Mesenchymal stem cell (in vitro differentiated cells and primary cell): ENCODE measurements around the gene GMCL2.

Experiments used
- DNase-seq: peaks from one replicate; pipeline ENCODE4 v3.0.0-alpha.2; 2013
- H2AFZ ChIP-seq: one replicate; pipeline ENCODE4 v1.6.1; 2013; ENCODE audit warnings: low read depth, mild to moderate bottlenecking, control low read depth, inconsistent platforms, low read length, moderate library complexity
- H2AK5ac ChIP-seq: 2 replicates; pipeline ENCODE4 v1.6.1; 2013; ENCODE audit warnings: low read length, moderate library complexity, mild to moderate bottlenecking, inconsistent platforms; ENCODE audit not compliant: severe bottlenecking
- H2BK120ac ChIP-seq: one replicate; pipeline ENCODE4 v1.6.1; 2013; ENCODE audit warnings: low read depth, mild to moderate bottlenecking, inconsistent platforms, low read length, moderate library complexity
- H2BK12ac ChIP-seq, 2 experiments: one replicate each; pipeline ENCODE4 v1.6.1; 2013; ENCODE audit warnings: inconsistent platforms in 2 of 2, low read length in 2 of 2, mild to moderate bottlenecking in 2 of 2, moderate library complexity in 2 of 2, control low read depth in 1 of 2
- H2BK15ac ChIP-seq: one replicate; pipeline ENCODE4 v1.6.1; 2013; ENCODE audit warnings: mild to moderate bottlenecking, low read depth, inconsistent platforms; ENCODE audit not compliant: poor library complexity, severe bottlenecking
- H2BK5ac ChIP-seq: 2 replicates; pipeline ENCODE4 v1.6.1; 2013; ENCODE audit warnings: low read depth, mild to moderate bottlenecking, low read length, control low read depth, inconsistent platforms; ENCODE audit not compliant: poor library complexity, severe bottlenecking
- H3K14ac ChIP-seq, 2 experiments: one replicate each; pipeline ENCODE4 v1.6.1; 2013; ENCODE audit warnings: inconsistent platforms in 2 of 2, low read length in 2 of 2, control low read depth in 1 of 2, mild to moderate bottlenecking in 1 of 2, moderate library complexity in 1 of 2
- H3K18ac ChIP-seq, 2 experiments: one replicate each; pipeline ENCODE4 v1.6.1; 2013; ENCODE audit warnings: inconsistent platforms in 2 of 2, low read length in 2 of 2, control low read depth in 1 of 2, low read depth in 1 of 2, mild to moderate bottlenecking in 1 of 2
- H3K23ac ChIP-seq, 2 experiments: one replicate each; pipeline ENCODE4 v1.6.1; 2013; ENCODE audit warnings: inconsistent platforms in 2 of 2, low read length in 2 of 2, mild to moderate bottlenecking in 2 of 2, moderate library complexity in 2 of 2, control low read depth in 1 of 2
- H3K27ac ChIP-seq: 2 replicates; pipeline ENCODE4 v1.5.1; 2013; ENCODE audit warnings: mild to moderate bottlenecking, moderate library complexity, low read length, control low read depth, inconsistent platforms; ENCODE audit not compliant: poor library complexity, severe bottlenecking
- H3K27me3 ChIP-seq, 2 experiments: 2 replicates each; pipeline versions ENCODE4 v1.6.1 to v1.7.0; 2013; ENCODE audit warnings: low read length in 2 of 2, mild to moderate bottlenecking in 2 of 2, moderate library complexity in 2 of 2, control low read depth in 1 of 2, inconsistent platforms in 1 of 2; ENCODE audit not compliant: control insufficient read depth in 1 of 2, insufficient read depth in 1 of 2
- H3K36me3 ChIP-seq, 2 experiments: 2 replicates each; pipeline versions ENCODE4 v1.6.1 to v1.7.0; 2013; ENCODE audit warnings: low read length in 2 of 2, control low read depth in 1 of 2, inconsistent platforms in 1 of 2, low read depth in 1 of 2, mild to moderate bottlenecking in 1 of 2; ENCODE audit not compliant: insufficient read depth in 2 of 2, control insufficient read depth in 1 of 2
- H3K4ac ChIP-seq, 2 experiments: one replicate each; pipeline ENCODE4 v1.6.1; 2013; ENCODE audit warnings: inconsistent platforms in 2 of 2, low read length in 2 of 2, mild to moderate bottlenecking in 2 of 2, moderate library complexity in 2 of 2, control low read depth in 1 of 2, low read depth in 1 of 2
- H3K4me1 ChIP-seq: 2 replicates; pipeline ENCODE4 v1.6.1; 2013; ENCODE audit warnings: low read depth, low read length, control low read depth; ENCODE audit not compliant: control insufficient read depth, insufficient read depth
- H3K4me2 ChIP-seq: 2 replicates; pipeline ENCODE4 v1.6.1; 2013; ENCODE audit warnings: low read length, mild to moderate bottlenecking, inconsistent platforms; ENCODE audit not compliant: poor library complexity, severe bottlenecking
- H3K4me3 ChIP-seq, 2 experiments: 2 replicates each; pipeline versions ENCODE4 v1.5.1 to v1.7.0; 2013; ENCODE audit warnings: low read length in 2 of 2, mild to moderate bottlenecking in 2 of 2, control low read depth in 1 of 2, low read depth in 1 of 2; ENCODE audit not compliant: insufficient read depth in 1 of 2
- H3K79me1 ChIP-seq: replicated peaks from 2 replicates; pipeline ENCODE4 v1.6.1; 2013; ENCODE audit warnings: mild to moderate bottlenecking, control low read depth, low read length, inconsistent platforms; ENCODE audit not compliant: poor library complexity, severe bottlenecking
- H3K9ac ChIP-seq: 2 replicates; pipeline ENCODE4 v1.7.0; 2013; ENCODE audit warnings: mild to moderate bottlenecking, low read length, moderate library complexity
- H3K9me3 ChIP-seq: 2 replicates; pipeline ENCODE4 v1.7.0; 2013; ENCODE audit warnings: mild to moderate bottlenecking, low read length; ENCODE audit not compliant: control insufficient read depth
- H4K8ac ChIP-seq: one replicate; pipeline ENCODE4 v1.6.1; 2013; ENCODE audit warnings: inconsistent platforms, mild to moderate bottlenecking, low read length, moderate library complexity
- H4K91ac ChIP-seq: one replicate; pipeline ENCODE4 v1.6.1; 2013; ENCODE audit warnings: mild to moderate bottlenecking, low read length, inconsistent platforms
- WGBS: methylation state at CpG from one replicate; pipeline ENCODE4 v1.1.7; 2013; ENCODE audit warnings: mixed read lengths; 5-methylcytosine and 5-hydroxymethylcytosine counted together

Gene GMCL2

DNA sequence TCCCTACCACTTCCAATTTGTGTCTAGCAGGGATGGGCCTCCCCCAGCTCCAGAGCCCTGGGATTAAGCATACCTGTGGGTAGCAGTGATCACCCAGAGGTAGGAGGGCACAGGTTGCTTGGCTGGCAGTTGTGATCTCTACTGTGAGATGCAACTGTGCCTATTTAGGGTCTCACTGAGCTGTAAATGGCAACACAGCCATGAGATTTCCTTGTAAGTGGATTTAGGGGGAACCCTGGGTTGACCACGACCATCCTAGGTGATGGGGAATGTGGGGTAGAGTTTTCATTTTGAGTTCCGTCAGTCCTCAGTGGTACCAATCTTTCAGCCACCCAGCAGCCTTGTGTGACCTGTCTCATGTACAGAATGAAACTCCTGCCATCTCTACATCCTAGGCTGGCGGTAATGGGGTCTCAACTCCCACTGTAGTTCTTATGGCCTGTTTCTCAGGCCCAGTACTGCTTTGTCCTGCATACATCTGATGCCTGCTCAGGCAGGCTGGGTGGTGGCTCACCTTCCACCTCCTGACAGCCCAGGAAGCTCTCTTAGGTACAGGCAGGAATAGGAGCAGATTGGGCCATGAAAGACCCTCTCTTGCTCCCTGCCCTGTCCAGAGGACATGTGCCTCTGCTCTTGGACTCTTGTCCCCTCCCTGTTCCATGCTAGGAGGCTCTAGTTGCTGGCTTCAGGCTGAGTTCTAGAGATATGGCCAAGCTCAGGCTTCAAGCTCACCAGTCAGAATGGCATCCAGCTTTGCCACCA is 25.3 kb upstream of the GMCL2 start:
- Histone ChIP-seq H3K27ac (no peak overlapping the region), H4K91ac (no peak overlapping the region), H3K9ac (no peak overlapping the region), H3K18ac (peak overlapping the region in 1 of 2 experiments; percentile 21), H3K4me3 (no peak overlapping the region), H2BK12ac (no peak overlapping the region), H3K36me3 (peaks cover 90 to 99% of the 10 kb centered on the region in 2 experiments), H3K4me2 (no peak overlapping the region), H3K9me3 (no peaks in the 10 kb centered on the region), H3K27me3 (no peaks in the 10 kb centered on the region), H3K23ac (peak overlapping the region in 1 of 2 experiments; percentile 13), H2BK5ac (no peak overlapping the region), H2AFZ (no peak overlapping the region), H2BK15ac (no peak overlapping the region), H4K8ac (peak overlapping the region; percentile 50), H3K4me1 (peaks cover 7% of the 10 kb centered on the region), H3K79me1 (peaks cover 38% of the 10 kb centered on the region), H2AK5ac (no peak overlapping the region), H2BK120ac (no peak overlapping the region), H3K4ac (no peak overlapping the region), H3K14ac (no peak overlapping the region)
- no peak for DNase-seq
- 100% methylated on average over 2 of the region's 3 CpGs for WGBS

DNA sequence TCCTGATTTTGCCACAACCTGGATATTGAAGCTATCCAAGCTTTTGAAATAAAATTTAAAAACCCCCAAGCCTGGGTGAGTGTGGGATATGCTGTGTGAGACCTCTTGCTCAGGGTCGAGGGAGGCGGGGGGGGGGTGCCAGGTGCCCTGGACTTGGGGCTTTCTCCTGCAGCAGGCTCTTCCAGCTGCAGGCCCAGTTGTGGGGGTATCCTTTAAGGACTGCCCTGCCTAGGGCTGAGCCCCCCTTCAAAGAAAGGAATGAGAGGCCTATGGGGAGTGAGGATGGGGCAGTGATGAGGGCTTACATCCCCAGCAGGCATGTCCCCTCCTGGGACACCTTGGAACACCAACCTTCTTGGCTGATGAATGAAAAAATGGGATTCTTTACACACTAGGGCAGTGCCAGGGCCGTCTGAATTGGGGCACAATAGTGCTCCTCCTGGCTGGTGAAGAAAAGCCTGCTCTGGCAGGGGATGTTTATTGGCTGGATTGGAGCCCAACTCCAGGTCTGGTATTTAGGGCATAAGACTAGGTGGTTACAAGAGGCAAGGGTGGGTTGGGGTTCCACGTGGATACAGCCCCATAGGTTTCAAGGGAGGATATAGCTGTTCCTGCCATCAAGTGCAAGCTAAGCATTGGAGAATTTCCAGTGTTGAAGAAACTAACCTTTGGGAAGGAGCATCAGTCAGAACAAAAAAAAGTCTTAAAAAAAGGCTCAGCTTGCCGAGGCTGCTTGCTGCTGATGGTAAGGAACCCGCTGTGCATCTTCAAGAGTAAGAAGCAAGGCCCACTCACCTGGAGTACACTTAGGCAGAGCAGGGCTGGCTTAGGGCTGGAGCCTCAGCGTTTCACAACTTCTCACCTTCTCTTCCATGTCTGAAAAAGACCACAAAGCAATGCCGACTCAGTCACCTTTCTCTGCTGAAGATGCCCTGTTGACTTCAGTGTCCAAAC is 24.2 kb upstream of the GMCL2 start:
- Histone ChIP-seq H2BK5ac (no peak overlapping the region), H2AK5ac (no peak overlapping the region), H3K36me3 (peaks cover 91 to 100% of the 10 kb centered on the region in 2 experiments), H3K79me1 (peaks cover 37% of the 10 kb centered on the region), H3K18ac (no peak overlapping the region), H4K91ac (no peak overlapping the region), H3K27me3 (no peaks in the 10 kb centered on the region), H2BK120ac (no peak overlapping the region), H3K9me3 (no peaks in the 10 kb centered on the region), H2BK12ac (no peak overlapping the region), H3K27ac (no peak overlapping the region), H2BK15ac (no peak overlapping the region), H3K4me2 (no peak overlapping the region), H3K14ac (no peak overlapping the region), H4K8ac (peak overlapping the region; percentile 48), H3K4me1 (peaks cover 14% of the 10 kb centered on the region), H3K4me3 (no peak overlapping the region), H3K23ac (no peak overlapping the region), H3K4ac (no peak overlapping the region), H2AFZ (no peak overlapping the region), H3K9ac (no peak overlapping the region)
- 90% methylated on average over 8 of the region's 8 CpGs for WGBS
- no peak for DNase-seq

DNA sequence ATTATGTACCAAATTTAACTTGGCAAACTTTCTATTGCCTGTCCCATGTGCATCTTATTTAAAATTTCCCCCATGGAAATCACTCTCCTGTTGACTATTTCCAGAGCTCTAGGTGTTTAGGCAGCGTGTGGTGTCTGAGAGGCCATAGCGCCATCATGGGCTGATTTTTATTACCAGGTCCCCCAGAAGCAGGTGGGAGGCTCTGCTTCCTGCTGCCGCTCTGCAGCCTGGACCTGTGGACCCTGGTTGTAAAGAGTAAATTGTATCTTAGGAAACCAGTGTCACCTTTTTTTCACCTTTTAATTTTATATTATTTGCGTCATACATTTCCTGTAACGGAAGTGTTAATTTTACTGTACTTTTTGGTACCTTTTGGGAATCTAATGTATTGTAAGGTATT is 23.5 kb upstream of the GMCL2 start:
- WGBS: 90% methylated on average over 2 of the region's 5 CpGs
- Histone ChIP-seq H3K4me1 (peaks cover 16% of the 10 kb centered on the region), H4K91ac (no peak overlapping the region), H2BK15ac (no peak overlapping the region), H2BK120ac (no peak overlapping the region), H3K4ac (no peak overlapping the region), H4K8ac (no peak overlapping the region), H3K4me2 (no peak overlapping the region), H3K9ac (no peak overlapping the region), H2BK5ac (no peak overlapping the region), H3K27me3 (no peaks in the 10 kb centered on the region), H3K36me3 (peaks cover 88 to 100% of the 10 kb centered on the region in 2 experiments), H2BK12ac (no peak overlapping the region), H3K4me3 (no peak overlapping the region), H2AFZ (no peak overlapping the region), H3K27ac (no peak overlapping the region), H3K23ac (no peak overlapping the region), H3K14ac (no peak overlapping the region), H3K9me3 (no peaks in the 10 kb centered on the region), H2AK5ac (no peak overlapping the region), H3K18ac (no peak overlapping the region), H3K79me1 (peaks cover 33% of the 10 kb centered on the region)
- DNase-seq: no peak

DNA sequence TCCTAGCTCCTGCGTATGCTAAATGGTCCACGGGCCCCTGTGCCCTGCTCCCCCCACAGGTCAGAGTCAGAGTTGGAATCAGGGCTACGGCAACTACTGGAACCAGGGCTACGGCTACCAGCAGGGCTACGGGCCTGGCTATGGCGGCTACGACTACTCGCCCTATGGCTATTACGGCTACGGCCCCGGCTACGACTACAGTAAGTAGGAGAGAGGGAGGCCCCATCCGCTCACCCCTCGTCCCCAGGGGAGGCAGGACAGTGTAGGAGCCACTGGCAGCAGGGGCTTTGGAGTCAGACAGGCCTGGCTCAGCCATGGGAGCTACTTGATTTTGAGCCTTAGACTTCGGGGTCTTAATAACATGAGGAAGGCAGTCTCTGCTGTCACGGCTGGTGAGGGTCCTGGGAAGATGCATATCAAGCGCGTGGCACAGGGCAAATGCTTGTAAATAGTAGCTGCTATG is 22.9 kb upstream of the GMCL2 start:
- H3K36me3 ChIP-seq: peaks cover 83 to 96% of the 10 kb centered on the region in 2 experiments
- no peak overlapping the region for H3K4me3 ChIP-seq
- H4K91ac ChIP-seq: no peak overlapping the region
- DNase-seq: no peak
- H2BK12ac ChIP-seq: no peak overlapping the region
- H2AK5ac ChIP-seq: no peak overlapping the region
- H2BK120ac ChIP-seq: no peak overlapping the region
- no peak overlapping the region for H2BK5ac ChIP-seq
- no peak overlapping the region for H3K4ac ChIP-seq
- H3K27me3 ChIP-seq: no peaks in the 10 kb centered on the region
- H3K79me1 ChIP-seq: peaks cover 27% of the 10 kb centered on the region
- no peak overlapping the region for H2BK15ac ChIP-seq
- H2AFZ ChIP-seq: no peak overlapping the region
- H3K9me3 ChIP-seq: no peaks in the 10 kb centered on the region
- WGBS: 94% methylated on average over 18 of the region's 18 CpGs
- H3K14ac ChIP-seq: no peak overlapping the region
- no peak overlapping the region for H3K4me2 ChIP-seq
- no peak overlapping the region for H3K9ac ChIP-seq
- H4K8ac ChIP-seq: no peak overlapping the region
- H3K18ac ChIP-seq: no peak overlapping the region
- no peak overlapping the region for H3K23ac ChIP-seq
- no peak overlapping the region for H3K27ac ChIP-seq
- H3K4me1 ChIP-seq: peaks cover 16% of the 10 kb centered on the region
